Spleen (tissue), 11 donors: ENCODE measurements around the gene ARF3. TPM values are rescaled to one million over a fixed set of nuclear protein-coding genes. Genes with fewer than 3 reads are reported as not detected.
A peak's percentile ranks its signal among the peaks of the same experiment; 100 is the strongest.

ENCODE experiments used
- DNase-seq: peaks from one replicate; pipeline ENCODE4 v3.0.0-alpha.2; 2020
- H3K27ac ChIP-seq, 8 donors: fragments of 200-600 bp; sonication (generic) in 7 of 8; 1 replicate in 4 of 8; 2 replicates in 4 of 8; pipeline versions ENCODE4 v1.5.0 to v1.8.0; 2016 to 2021; ENCODE audit warnings: inconsistent platforms in 4 of 8, mild to moderate bottlenecking in 4 of 8, moderate library complexity in 1 of 8
- H3K27me3 ChIP-seq, 7 donors: fragments of 200-600 bp; sonication (generic) in 6 of 7; replicated peaks in 1 of 7; 1 replicate in 4 of 7; 2 replicates in 3 of 7; pipeline versions ENCODE4 v1.5.0 to v1.8.0; 2016 to 2021; ENCODE audit warnings: inconsistent platforms in 3 of 7, mild to moderate bottlenecking in 1 of 7
- H3K36me3 ChIP-seq, 6 donors: fragments of 200-600 bp; sonication (generic) in 5 of 6; 1 replicate in 4 of 6; 2 replicates in 2 of 6; pipeline versions ENCODE4 v1.5.0 to v1.8.0; 2016 to 2021; ENCODE audit warnings: inconsistent platforms in 2 of 6
- H3K4me1 ChIP-seq, 6 donors: fragments of 200-600 bp; sonication (generic) in 5 of 6; 1 replicate in 3 of 6; 2 replicates in 3 of 6; pipeline versions ENCODE4 v1.5.0 to v1.8.0; 2016 to 2021; ENCODE audit warnings: inconsistent platforms in 3 of 6
- H3K4me3 ChIP-seq, 8 donors: fragments of 200-600 bp; sonication (generic) in 7 of 8; 1 replicate in 4 of 8; 2 replicates in 4 of 8; pipeline versions ENCODE4 v1.5.0 to v1.8.0; 2016 to 2021; ENCODE audit warnings: inconsistent platforms in 4 of 8, mild to moderate bottlenecking in 4 of 8, moderate library complexity in 2 of 8
- H3K9me3 ChIP-seq, 8 donors: fragments of 200-600 bp; sonication (generic) in 7 of 8; 1 replicate in 4 of 8; 2 replicates in 4 of 8; pipeline versions ENCODE4 v1.5.0 to v1.8.0; 2016 to 2021; ENCODE audit warnings: inconsistent platforms in 4 of 8
- POLR2A ChIP-seq, 3 donors: fragments of 450-650 bp; IDR thresholded peaks; one replicate each; pipeline ENCODE4 v1.5.1; 2017; ENCODE audit warnings: antibody characterized with exemption in 3 of 3, mild to moderate bottlenecking in 1 of 3
- POLR2AphosphoS5 ChIP-seq, 3 donors: sonication (generic); formaldehyde crosslinking; IDR thresholded peaks; one replicate each; pipeline ENCODE4 v1.5.1; 2017; ENCODE audit warnings: antibody characterized with exemption in 3 of 3
- WGBS, 5 donors: extraction: QIAGEN DNeasy Blood & Tissue Kit in 3 of 5; methylation state at CpG; one replicate each; pipeline versions ENCODE4 v1.1.5 to v1.1.7; 2013 to 2018; 5-methylcytosine and 5-hydroxymethylcytosine counted together
- intact Hi-C: fragments of 100-400 bp; cut with DNase I; formaldehyde crosslinking; loops from one replicate; pipeline ENCODE4 v1.15.0; 2023; ENCODE audit warnings: low total_unique reads
- polyA plus RNA-seq, 3 donors: library from polyadenylated mRNA; stranded (reverse); fragments of 200-250 nt; gene quantifications; one replicate each; pipeline ENCODE4 v1.2.1, GENCODE V29; 2013
- total RNA-seq, 7 donors: library from RNA; depleted of rRNA in 3 of 7; stranded (reverse); fragments of >200 nt in 3 of 7; fragmentation: NEBNext Ultra II Directional in 4 of 7; extraction: Animal tissue kit (Norgen Biotek cat#: 25700) in 4 of 7; gene quantifications; one replicate each; pipeline versions ENCODE4 v1.1.0 to v1.2.1, GENCODE V29; 2016 to 2021
- TF ChIP-seq, protein P1 (sequence below), 11 experiments: fragments of 200-600 bp in 7 of 11; fragments of 450-650 bp in 4 of 11; sonication (generic) in 4 of 11; IDR thresholded peaks in 8 of 11; conservative IDR thresholded peaks in 3 of 11; 1 replicate in 7 of 11; 2 replicates in 4 of 11; pipeline versions ENCODE4 v1.4.0 to v1.8.0; 2016 to 2021; ENCODE audit warnings: antibody characterized with exemption in 11 of 11, inconsistent platforms in 4 of 11, mild to moderate bottlenecking in 1 of 11
- donor health status: healthy with polysubstance abuse.
- donor health status: DM: no; HTN: no; CAD: no; lungs with moderate emphysema.
- donor health status: DM: no; HTN: no; CAD: no.
- donor health status: Bipolar disorder and iron deficiency.
- donor health status: healthy.
- donor health status: DM: no; HTN: no; CAD: no.
- donor health status: DM: yes; HTN: yes; CAD: no.

Gene ARF3
- total and polyA plus RNA-seq, 10 donors, result 22.2 to 152 (median 80.5) TPM

GRCh38 chr12:48938805-48939204 lies 18.5 kb downstream of the ARF3 start:
- H3K4me3 ChIP-seq, result no peak overlapping the region
- H3K36me3 ChIP-seq, result peaks cover 0 to 96% (median 51%) of the 10 kb centered on the region in 6 donors
- no peaks in the 10 kb centered on the region for H3K9me3 ChIP-seq
- H3K27ac ChIP-seq, result peak overlapping the region in 4 of 8 donors; percentile 18 to 54 (median 34)
- H3K27me3 ChIP-seq, result no peaks in the 10 kb centered on the region
- peaks cover 0 to 63% (median 18%) of the 10 kb centered on the region in 6 donors for H3K4me1 ChIP-seq
- WGBS, 5 donors, result 70 to 79% (median 72%) methylated on average over 7 of the region's 7 CpGs
- TF ChIP-seq POLR2A (IDR thresholded peaks at IDR 0.05) (no peak), POLR2AphosphoS5 (IDR thresholded peaks at IDR 0.05) (peak in 2 of 3 donors; percentile 14 to 23)
- TF ChIP-seq, protein P1, sequence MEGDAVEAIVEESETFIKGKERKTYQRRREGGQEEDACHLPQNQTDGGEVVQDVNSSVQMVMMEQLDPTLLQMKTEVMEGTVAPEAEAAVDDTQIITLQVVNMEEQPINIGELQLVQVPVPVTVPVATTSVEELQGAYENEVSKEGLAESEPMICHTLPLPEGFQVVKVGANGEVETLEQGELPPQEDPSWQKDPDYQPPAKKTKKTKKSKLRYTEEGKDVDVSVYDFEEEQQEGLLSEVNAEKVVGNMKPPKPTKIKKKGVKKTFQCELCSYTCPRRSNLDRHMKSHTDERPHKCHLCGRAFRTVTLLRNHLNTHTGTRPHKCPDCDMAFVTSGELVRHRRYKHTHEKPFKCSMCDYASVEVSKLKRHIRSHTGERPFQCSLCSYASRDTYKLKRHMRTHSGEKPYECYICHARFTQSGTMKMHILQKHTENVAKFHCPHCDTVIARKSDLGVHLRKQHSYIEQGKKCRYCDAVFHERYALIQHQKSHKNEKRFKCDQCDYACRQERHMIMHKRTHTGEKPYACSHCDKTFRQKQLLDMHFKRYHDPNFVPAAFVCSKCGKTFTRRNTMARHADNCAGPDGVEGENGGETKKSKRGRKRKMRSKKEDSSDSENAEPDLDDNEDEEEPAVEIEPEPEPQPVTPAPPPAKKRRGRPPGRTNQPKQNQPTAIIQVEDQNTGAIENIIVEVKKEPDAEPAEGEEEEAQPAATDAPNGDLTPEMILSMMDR (IDR thresholded peaks at IDR 0.05 in 8 of 11, conservative IDR thresholded peaks at IDR 0.05 in 3 of 11), result no peak
- DNase-seq, result peak; percentile 80
- intact Hi-C loops, result no loop called here

GRCh38 chr12:48937170-48937569 lies 20.1 kb downstream of the ARF3 start:
- peaks cover 0 to 97% (median 57%) of the 10 kb centered on the region in 6 donors for H3K36me3 ChIP-seq
- H3K9me3 ChIP-seq, result no peaks in the 10 kb centered on the region
- DNase-seq, result no peak
- TF ChIP-seq POLR2AphosphoS5 (IDR thresholded peaks at IDR 0.05) (no peak), POLR2A (IDR thresholded peaks at IDR 0.05) (no peak)
- TF ChIP-seq, protein P1 (IDR thresholded peaks at IDR 0.05 in 8 of 11, conservative IDR thresholded peaks at IDR 0.05 in 3 of 11), result peak in 1 of 11 experiments; percentile 2
- intact Hi-C loops, result no loop called here
- H3K27me3 ChIP-seq, result no peaks in the 10 kb centered on the region
- H3K4me1 ChIP-seq, result peaks cover 0 to 64% (median 18%) of the 10 kb centered on the region in 6 donors
- no peak overlapping the region for H3K27ac ChIP-seq
- WGBS, 5 donors, result 77 to 88% (median 85%) methylated on average over 6 of the region's 6 CpGs
- H3K4me3 ChIP-seq, result no peak overlapping the region

DNA sequence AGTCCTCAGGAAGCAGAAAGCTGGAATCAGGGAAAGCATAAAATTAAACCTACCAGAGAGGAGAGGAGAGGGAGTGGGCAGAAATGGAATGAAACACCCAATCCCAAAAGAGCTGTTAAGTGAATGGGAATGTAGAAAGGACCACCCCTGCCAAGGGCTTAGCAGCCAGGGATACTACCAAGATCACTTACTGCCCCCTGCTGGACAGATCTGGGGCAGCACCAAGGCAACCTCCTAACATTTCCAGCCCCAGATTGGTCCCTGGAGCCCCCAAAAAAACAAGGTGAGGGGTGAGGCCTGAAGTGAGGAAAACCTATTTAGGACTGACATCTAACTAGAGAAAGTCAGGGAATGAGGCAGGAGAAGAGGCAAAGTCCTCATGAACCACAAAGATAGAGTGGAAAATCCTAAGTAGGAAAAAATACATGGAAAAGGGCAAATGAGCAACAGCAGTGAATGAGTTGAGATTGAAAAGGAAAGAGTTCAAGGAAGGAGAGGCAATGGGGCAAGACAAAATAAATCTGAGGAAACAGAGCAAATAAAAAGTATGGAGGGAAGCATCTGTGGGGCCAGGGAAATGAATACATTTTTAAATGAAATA lies 20.8 kb downstream of the ARF3 start:
- Histone ChIP-seq H3K9me3 (no peaks in the 10 kb centered on the region), H3K4me3 (no peak overlapping the region), H3K27ac (no peak overlapping the region), H3K4me1 (peaks cover 0 to 64% (median 18%) of the 10 kb centered on the region in 6 donors), H3K27me3 (no peaks in the 10 kb centered on the region), H3K36me3 (peaks cover 0 to 94% (median 59%) of the 10 kb centered on the region in 6 donors)
- intact Hi-C loops, result no loop called here
- TF ChIP-seq POLR2A (IDR thresholded peaks at IDR 0.05) (no peak), POLR2AphosphoS5 (IDR thresholded peaks at IDR 0.05) (no peak)
- TF ChIP-seq, protein P1 (IDR thresholded peaks at IDR 0.05 in 8 of 11, conservative IDR thresholded peaks at IDR 0.05 in 3 of 11), result peak; percentile 68 to 94 (median 88)
- peak; percentile 86 for DNase-seq

- Histone ChIP-seq H3K9me3 (no peaks in the 10 kb centered on the region), H3K27me3 (no peaks in the 10 kb centered on the region), H3K36me3 (peaks cover 0 to 94% (median 45%) of the 10 kb centered on the region in 6 donors), H3K4me3 (peak overlapping the region in 1 of 8 donors; percentile 41), H3K4me1 (peaks cover 0 to 48% (median 13%) of the 10 kb centered on the region in 6 donors), H3K27ac (peak overlapping the region in 6 of 8 donors; percentile 22 to 87 (median 68))
- WGBS, 5 donors, result 89 to 100% (median 96%) methylated on average over 1 of the region's 1 CpG
- DNase-seq, result no peak
- intact Hi-C loops, result no loop called here
- no peak for TF ChIP-seq POLR2A (IDR thresholded peaks at IDR 0.05)
- TF ChIP-seq, protein P1 (IDR thresholded peaks at IDR 0.05 in 8 of 11, conservative IDR thresholded peaks at IDR 0.05 in 3 of 11), result peak in 5 of 11 experiments; percentile 19 to 26 (median 24)
These were observed 23.0 kb downstream of the ARF3 start for GRCh38 chr12:48934312-48934706.
